MM.1S (cell line): ENCODE data around the gene SWAP70.

Source experiments
- DNase-seq: peaks from one replicate; pipeline ENCODE4 v3.0.0-alpha.2; 2015
- H2AFZ ChIP-seq: fragments of 300-600 bp; sonication (generic); 2 replicates; pipeline ENCODE4 v1.6.0; 2016; ENCODE audit warnings: antibody characterized with exemption, low read length
- H3F3A ChIP-seq: fragments of 300-600 bp; sonication (generic); 2 replicates; pipeline ENCODE4 v1.6.1; 2016; ENCODE audit warnings: mild to moderate bottlenecking, antibody characterized with exemption, low read length, moderate library complexity, mixed read lengths; ENCODE audit not compliant: insufficient read depth
- H3K27ac ChIP-seq: fragments of 300-600 bp; sonication (generic); 2 replicates; pipeline ENCODE4 v1.5.1; 2016; ENCODE audit warnings: mild to moderate bottlenecking, low read length
- H3K27me3 ChIP-seq: fragments of 300-600 bp; sonication (generic); replicated peaks from 2 replicates; pipeline ENCODE4 v1.6.0; 2016; ENCODE audit warnings: low read length; ENCODE audit not compliant: insufficient read depth
- H3K36me3 ChIP-seq: fragments of 300-600 bp; sonication (generic); replicated peaks from 2 replicates; pipeline ENCODE4 v1.6.1; 2016; ENCODE audit warnings: mild to moderate bottlenecking, low read length, mixed read lengths; ENCODE audit not compliant: insufficient read depth
- H3K4me1 ChIP-seq: fragments of 300-600 bp; sonication (generic); 2 replicates; pipeline ENCODE4 v1.6.1; 2016; ENCODE audit warnings: low read length, mixed read lengths
- H3K4me2 ChIP-seq: fragments of 300-600 bp; sonication (generic); 2 replicates; pipeline ENCODE4 v1.6.0; 2016; ENCODE audit warnings: low read depth, low read length
- H3K4me3 ChIP-seq: fragments of 300-600 bp; sonication (generic); 2 replicates; pipeline ENCODE4 v1.5.1; 2016; ENCODE audit warnings: low read length, mixed read lengths
- H3K79me2 ChIP-seq: fragments of 300-600 bp; sonication (generic); 2 replicates; pipeline ENCODE4 v1.6.1; 2016; ENCODE audit warnings: mixed run types, low read length, mixed read lengths
- H3K9ac ChIP-seq: fragments of 300-600 bp; sonication (generic); 2 replicates; pipeline ENCODE4 v1.6.1; 2016; ENCODE audit warnings: low read length, mixed read lengths
- H3K9me2 ChIP-seq: fragments of 300-600 bp; sonication (generic); replicated peaks from 2 replicates; pipeline ENCODE4 v1.6.1; 2016; ENCODE audit warnings: mild to moderate bottlenecking, low read length, mixed read lengths; ENCODE audit not compliant: insufficient read depth
- H3K9me3 ChIP-seq: fragments of 300-600 bp; sonication (generic); replicated peaks from 2 replicates; pipeline ENCODE4 v1.6.1; 2016; ENCODE audit warnings: mild to moderate bottlenecking, low read length, mixed read lengths; ENCODE audit not compliant: insufficient read depth
- H4K20me1 ChIP-seq: fragments of 300-600 bp; sonication (generic); 2 replicates; pipeline ENCODE4 v1.6.1; 2016; ENCODE audit warnings: mild to moderate bottlenecking, low read length, moderate library complexity, mixed read lengths; ENCODE audit not compliant: insufficient read depth
- EZH2 ChIP-seq: fragments of 300-600 bp; sonication (generic); optimal IDR thresholded peaks from 2 replicates; pipeline ENCODE3; 2017; ENCODE audit warnings: low read depth, mild to moderate bottlenecking, antibody characterized with exemption, low read length, mixed read lengths
- EZH2phosphoT487 ChIP-seq: fragments of 300-600 bp; sonication (generic); IDR thresholded peaks from 2 replicates; pipeline ENCODE4 v1.6.1; 2018; ENCODE audit warnings: antibody characterized with exemption, low read length
- TF ChIP-seq, protein P1 (sequence below): fragments of 300-600 bp; sonication (generic); IDR thresholded peaks from 2 replicates; pipeline ENCODE4 v1.5.1; 2016; ENCODE audit warnings: antibody characterized with exemption, low read length, mixed read lengths

SWAP70 gene

DNA sequence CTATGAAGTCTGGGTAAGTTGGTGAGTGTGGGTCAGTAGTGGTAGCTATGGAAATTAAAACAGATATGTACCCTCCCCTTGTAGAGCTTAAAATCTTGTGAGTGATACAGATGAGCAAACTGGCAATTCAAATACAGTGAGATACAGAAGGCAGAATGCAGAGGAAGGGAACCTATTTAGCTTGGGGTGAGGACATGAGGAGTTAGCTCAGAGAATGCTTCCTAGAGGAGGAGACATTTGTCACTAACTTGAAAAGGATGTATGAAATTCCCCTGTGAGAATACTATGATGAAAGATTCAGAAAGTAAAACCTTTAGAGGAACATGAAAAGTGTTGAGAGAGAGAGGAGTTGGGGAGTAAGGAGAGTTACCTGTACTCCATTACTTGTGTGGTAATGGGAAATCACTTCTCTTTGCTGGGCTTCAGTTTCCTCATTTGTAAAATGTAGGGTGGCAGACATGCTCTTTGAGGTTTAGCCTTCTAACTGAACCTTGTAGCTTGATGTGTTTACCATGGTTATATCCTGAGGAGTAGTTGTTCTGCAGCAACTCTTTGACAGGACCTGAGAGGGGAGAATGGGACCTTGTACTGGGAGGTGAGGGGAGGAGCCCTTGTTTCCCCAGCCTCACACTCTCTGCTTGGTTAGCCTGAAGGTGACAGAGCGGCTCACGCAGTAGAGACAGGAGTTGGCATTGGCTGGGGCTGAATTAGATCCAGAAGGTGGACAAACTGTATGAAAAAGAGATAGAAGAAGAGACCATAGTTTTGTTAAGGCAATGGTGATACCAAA lies 17.9 kb downstream of the SWAP70 start:
- Histone ChIP-seq H3K79me2 (no peaks in the 10 kb centered on the region), H3K9me3 (no peaks in the 10 kb centered on the region), H4K20me1 (no peaks in the 10 kb centered on the region), H3F3A (no peaks in the 10 kb centered on the region), H2AFZ (no peak overlapping the region), H3K27me3 (no peaks in the 10 kb centered on the region), H3K9me2 (no peaks in the 10 kb centered on the region), H3K4me1 (no peaks in the 10 kb centered on the region), H3K4me2 (no peak overlapping the region), H3K4me3 (no peak overlapping the region), H3K36me3 (no peaks in the 10 kb centered on the region), H3K9ac (no peak overlapping the region), H3K27ac (no peak overlapping the region)
- TF ChIP-seq, protein P1, sequence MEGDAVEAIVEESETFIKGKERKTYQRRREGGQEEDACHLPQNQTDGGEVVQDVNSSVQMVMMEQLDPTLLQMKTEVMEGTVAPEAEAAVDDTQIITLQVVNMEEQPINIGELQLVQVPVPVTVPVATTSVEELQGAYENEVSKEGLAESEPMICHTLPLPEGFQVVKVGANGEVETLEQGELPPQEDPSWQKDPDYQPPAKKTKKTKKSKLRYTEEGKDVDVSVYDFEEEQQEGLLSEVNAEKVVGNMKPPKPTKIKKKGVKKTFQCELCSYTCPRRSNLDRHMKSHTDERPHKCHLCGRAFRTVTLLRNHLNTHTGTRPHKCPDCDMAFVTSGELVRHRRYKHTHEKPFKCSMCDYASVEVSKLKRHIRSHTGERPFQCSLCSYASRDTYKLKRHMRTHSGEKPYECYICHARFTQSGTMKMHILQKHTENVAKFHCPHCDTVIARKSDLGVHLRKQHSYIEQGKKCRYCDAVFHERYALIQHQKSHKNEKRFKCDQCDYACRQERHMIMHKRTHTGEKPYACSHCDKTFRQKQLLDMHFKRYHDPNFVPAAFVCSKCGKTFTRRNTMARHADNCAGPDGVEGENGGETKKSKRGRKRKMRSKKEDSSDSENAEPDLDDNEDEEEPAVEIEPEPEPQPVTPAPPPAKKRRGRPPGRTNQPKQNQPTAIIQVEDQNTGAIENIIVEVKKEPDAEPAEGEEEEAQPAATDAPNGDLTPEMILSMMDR = no peak
- TF ChIP-seq EZH2 (no peak), EZH2phosphoT487 (no peak)
- no peak for DNase-seq

DNA sequence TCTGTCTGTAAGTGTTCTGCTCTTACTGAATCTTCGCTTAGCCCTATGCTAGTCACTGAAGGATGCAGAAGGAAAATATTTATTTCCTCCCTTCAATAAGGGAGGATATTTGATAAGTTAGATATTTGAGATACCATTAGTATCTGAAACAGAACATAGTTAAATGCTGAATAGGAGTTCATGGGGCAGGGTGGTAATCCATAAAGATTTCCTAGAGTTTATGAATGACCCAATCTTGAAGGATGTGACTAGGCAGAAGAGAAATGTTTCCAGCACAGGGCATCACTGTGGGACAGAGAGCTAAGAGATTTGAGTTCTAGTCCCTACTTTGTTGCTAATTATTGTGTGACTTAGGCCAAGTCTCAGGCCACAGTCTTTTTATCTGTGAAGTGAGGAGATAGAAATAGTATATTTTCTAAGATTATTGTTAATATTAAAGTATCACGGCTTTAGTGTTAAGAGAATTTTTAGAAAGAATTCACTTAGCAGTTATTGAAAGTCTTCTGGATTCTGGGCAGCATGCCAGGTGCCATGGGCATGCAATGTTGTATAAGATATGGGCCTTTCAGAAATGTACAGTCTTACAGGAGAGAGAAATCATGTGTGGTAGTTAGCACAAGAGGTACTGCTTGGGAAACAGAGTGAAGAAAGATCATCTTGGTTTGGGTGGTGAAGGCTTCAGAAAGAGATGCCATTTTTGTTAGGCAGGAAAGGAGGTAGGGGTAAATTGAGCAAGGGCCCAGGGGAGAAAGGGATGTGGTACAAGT lies 24.0 kb downstream of the SWAP70 start:
- H3K79me2 ChIP-seq = no peaks in the 10 kb centered on the region
- no peak for DNase-seq
- H3K27me3 ChIP-seq = no peaks in the 10 kb centered on the region
- no peaks in the 10 kb centered on the region for H3K36me3 ChIP-seq
- no peak overlapping the region for H3K27ac ChIP-seq
- no peaks in the 10 kb centered on the region for H3K9me2 ChIP-seq
- no peaks in the 10 kb centered on the region for H3F3A ChIP-seq
- no peak overlapping the region for H3K4me3 ChIP-seq
- no peak overlapping the region for H2AFZ ChIP-seq
- no peak overlapping the region for H3K4me2 ChIP-seq
- H3K9me3 ChIP-seq = no peaks in the 10 kb centered on the region
- H3K9ac ChIP-seq = no peak overlapping the region
- H4K20me1 ChIP-seq = no peaks in the 10 kb centered on the region
- TF ChIP-seq, protein P1 = no peak
- TF ChIP-seq EZH2phosphoT487 (no peak), EZH2 (no peak)
- no peaks in the 10 kb centered on the region for H3K4me1 ChIP-seq

DNA sequence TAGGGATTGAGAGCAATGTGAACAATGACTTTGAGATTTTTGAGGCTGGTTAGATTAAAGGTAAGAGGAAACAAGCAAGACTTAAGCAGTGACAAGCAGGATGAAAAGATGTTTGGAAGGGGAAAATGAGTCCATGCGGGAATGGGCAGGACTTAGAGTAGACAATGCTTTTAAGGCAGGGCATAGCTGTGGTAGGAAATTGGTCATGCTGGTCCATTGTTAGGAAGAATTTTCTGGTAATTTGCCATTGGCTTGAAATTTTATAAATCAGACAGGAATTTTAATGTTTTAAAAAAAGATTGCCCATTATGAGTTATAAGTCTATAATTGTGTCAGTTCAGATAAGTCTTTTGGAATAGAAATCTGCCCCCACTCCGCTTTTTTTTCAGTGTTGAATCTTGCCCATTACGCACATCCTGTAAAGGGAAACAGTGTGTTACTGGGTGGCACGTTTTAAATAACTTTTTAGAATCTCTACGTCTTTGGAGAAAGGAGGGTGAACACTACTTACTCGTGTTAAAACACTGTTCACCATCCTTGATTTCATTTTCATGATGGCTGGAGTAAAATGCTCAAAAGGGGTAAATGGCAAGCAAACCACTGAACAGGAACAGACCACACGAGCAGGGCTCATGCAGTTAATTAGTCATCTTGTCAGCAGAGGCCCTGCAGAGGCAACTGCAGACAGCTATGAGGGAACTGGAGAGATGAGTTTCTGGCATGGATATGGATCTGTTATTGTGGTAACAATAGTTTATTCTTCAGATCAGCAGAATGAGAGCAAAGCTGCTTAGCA lies 25.0 kb downstream of the SWAP70 start:
- Histone ChIP-seq H3K9me2 (no peaks in the 10 kb centered on the region), H3F3A (no peaks in the 10 kb centered on the region), H3K4me2 (no peak overlapping the region), H3K9ac (no peak overlapping the region), H3K79me2 (no peaks in the 10 kb centered on the region), H3K4me1 (no peaks in the 10 kb centered on the region), H4K20me1 (no peaks in the 10 kb centered on the region), H3K36me3 (no peaks in the 10 kb centered on the region), H3K27ac (no peak overlapping the region), H2AFZ (no peak overlapping the region), H3K4me3 (no peak overlapping the region), H3K27me3 (no peaks in the 10 kb centered on the region), H3K9me3 (no peaks in the 10 kb centered on the region)
- DNase-seq = no peak
- TF ChIP-seq EZH2 = no peak
- TF ChIP-seq EZH2phosphoT487 = no peak
- TF ChIP-seq, protein P1 = no peak
